ENCODE data around the gene FKBP1B.
"Not testable (repeated sequence)": the region's sequence is repeated elsewhere in the genome, so short reads cannot be mapped to it uniquely, and the experiment has no call there.

FKBP1B gene

DNA sequence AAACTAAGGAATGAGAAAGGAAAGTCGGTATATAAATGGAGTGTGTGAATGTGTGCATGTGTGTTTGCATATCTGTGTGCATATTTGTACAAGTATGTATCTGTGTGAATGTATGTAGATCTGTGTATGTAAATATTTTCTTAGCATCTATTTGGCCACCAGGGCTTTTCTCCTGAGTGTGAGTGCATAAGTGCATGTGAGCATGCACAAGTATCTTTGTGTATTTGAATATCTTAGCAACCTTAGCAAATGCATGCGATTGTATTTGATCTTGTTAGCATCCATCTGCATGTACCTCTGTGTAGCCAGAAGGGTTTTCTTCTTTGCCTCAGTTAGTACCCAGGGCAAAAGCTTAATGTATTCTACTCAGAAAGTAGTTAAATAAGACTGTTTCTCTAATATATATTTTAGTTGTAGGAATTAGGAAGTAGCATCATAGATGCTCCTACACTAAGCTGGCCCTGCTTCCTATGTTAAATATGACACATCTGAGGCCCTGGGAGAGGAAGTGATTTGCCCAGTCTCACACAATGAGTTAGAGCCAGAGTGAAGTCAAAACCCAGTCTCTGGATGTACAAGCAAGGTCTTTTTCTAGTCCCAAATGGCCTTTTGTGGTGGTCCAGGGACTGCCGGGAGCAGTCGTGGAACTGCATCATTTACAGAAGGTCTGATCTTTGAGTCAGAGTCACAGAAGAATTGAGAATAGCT is 9.2 kb downstream of the FKBP1B start:
- no peak for DNase-seq (ENCODE audit: low read depth, low spot score)

DNA sequence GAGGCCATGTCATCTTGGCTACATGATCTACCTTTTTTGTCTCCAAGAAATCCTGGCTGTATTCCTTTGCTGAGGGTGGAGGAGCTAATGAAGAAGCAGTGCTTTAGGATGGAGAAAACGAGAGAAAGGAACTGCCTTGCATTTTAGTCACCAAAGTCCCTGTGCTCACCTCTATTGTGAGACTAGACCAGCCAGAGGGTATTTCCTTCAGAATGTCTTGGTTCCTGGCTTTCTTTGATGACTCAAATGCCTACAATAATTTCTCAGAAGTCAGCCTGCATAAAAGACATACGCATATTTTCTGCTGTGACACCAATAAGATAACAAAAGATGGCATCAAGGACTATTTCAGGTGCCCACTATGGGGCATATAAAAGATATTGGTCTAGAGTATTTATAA is 15.8 kb downstream of the FKBP1B start:
- DNase-seq (ENCODE audit: low read depth, low spot score): no peak

DNA sequence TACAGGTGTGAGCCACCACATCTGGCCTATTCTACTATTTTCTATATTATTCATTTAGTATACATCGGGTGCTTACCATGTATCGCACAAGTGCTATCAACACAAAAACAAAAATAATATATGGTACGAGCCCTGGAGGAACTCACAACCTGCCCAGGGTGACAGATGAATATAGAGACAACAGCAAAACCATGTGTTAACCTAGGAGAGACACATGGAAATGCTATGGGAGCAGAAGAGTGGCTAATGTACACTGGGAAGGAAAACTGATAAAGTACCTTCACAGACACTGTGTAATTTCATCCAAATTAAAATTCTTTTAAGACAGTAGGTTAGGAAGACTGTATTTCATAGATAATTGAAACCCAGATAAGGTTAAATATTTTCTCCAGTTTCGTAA is 22.7 kb downstream of the FKBP1B start:
- no peak for DNase-seq (ENCODE audit: low read depth, low spot score)

DNA sequence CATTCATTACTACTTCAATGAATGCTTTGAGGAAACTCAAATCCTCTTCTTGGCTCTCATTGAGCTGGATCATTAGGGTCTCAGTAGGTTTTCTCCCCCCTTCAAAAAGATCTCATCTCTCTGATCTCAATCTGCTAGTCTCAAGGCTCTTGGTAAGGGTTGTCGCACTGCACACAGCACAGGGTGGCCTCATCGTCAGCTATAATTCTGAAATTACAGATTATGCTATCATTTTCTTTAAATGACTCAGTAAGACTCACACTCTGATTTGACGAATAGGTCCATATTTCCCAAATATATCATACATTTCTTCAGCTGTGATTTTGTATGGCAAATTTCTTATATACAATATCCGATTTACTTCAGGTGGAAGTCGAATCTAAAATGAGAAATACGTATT is 24.3 kb downstream of the FKBP1B start:
- no peak for DNase-seq (ENCODE audit: low read depth, low spot score)

DNA sequence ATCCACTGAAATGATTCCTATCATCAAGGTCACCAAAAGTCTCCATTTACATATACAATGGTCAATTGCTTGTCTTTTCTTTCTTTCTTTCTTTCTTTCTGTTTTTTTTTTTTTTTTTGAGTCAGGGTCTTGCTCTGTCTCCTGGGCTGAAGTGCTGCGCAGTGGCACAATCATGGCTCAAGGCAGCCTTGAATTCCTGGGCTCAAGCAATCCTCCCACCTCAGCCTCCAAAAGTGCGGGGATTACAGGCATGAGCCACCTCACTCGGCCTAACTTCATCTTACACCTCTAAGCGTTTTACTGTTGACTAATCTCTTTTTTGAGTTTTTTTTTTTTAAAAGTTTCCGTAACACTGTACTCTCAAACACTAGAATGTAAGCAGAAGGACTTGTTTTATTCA is 25.7 kb downstream of the FKBP1B start:
- no peak for DNase-seq (ENCODE audit: low read depth, low spot score)

DNA sequence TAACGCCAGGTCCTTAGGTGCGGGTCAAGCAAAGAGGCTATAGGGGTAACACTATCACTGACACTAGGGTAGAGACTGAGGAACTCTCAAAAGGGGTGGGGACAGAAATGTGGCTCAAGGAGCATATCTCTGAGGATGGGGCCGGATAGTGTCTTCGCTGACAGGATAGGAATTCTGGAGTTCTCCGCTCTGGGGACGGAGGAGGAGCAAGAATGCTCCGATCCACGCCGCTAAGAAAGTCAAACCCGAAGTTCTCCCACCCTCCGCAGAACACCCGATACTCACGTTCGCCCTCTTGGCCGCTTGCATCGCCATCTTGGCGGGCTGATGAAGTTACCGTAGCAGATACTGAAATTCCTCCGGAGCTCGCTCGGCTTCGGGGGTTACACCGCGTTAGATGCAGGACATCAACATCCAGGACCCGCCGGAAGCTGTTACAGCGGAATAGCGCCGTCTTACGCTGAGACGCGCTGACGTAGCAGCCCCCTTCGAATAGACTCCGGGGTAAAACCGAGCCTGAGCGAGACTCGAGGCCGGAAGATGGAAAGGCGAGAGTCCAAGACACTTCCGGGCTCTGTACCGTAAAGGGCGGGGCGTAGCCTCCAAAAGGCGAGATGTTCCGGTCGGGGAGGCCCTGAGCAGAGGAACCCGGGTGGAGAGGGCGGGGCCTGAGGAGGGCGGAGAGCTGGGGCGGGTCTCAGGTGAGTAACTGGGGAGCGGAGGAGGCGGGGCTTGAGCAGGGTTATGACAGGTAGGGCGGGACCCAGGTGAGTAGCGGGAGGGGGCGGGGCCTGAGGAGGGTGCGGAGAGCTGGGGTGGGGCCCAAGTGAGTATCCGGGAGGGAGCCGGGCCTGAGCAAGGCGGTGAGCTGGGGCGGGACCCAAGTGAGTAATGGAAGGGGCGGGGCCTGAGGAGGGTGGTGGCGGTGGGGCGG is 26.6 kb downstream of the FKBP1B start, which contains the start of gene SF3B6:
Gene SF3B6 (minus strand): TSS at position 412 of the 934 bp plus-strand sequence. CDS start 97 bp downstream, at position 315.
- peak; percentile 98 for DNase-seq (ENCODE audit: low read depth, low spot score)

DNA sequence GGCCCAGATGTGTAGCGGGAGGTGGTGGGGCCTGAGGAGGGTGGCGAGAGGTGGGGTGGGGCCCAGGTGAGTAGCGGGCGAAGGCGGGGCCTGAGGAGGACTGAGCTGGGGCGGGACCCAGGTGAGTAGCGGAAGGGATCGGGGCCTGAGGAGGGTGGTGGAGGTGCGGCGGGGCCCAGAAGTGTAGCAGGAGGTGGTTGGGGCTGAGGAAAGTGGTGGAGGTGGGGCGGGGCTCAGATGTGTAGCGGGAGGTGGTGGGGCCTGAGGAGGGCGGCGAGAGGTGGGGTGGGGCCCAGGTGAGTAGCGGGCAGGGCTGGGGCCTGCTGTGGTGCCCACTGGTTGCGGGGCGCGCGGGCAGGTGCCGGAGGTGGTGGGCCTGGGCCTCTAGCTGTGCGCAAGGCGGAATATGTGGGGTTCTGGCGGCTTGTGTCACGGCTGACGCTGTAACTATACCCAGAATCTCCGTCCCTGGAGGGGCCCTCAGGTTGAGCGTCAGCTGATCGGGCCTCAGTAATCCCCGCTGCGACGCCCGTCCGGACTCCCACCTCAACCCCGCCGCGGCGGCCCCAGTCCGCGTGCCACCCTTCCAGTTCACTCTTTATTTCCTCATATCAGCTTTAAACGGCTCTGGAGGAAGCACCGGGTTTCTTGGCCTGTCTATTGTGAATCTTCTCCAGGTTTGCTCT is 27.5 kb downstream of the FKBP1B start:
- no peak for DNase-seq (ENCODE audit: low read depth, low spot score)

DNA sequence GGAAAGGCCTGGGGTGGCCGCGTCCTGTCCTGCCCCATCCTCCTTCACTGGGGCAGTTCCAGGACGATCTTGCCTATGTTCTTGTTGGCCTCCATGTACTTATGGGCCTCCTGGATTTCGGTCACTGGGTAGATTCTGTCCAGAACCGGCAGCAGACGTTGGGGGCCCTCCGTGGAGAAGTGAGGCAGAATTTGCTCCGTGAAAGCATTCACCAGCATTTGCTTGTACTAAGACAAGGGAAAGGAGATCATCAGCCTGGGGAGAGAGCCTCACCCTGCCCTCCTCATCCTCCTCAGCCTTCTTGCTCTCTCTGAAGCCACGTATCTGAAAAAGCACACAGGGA is 28.0 kb downstream of the FKBP1B start:
- no peak for DNase-seq (ENCODE audit: low read depth, low spot score)

DNA sequence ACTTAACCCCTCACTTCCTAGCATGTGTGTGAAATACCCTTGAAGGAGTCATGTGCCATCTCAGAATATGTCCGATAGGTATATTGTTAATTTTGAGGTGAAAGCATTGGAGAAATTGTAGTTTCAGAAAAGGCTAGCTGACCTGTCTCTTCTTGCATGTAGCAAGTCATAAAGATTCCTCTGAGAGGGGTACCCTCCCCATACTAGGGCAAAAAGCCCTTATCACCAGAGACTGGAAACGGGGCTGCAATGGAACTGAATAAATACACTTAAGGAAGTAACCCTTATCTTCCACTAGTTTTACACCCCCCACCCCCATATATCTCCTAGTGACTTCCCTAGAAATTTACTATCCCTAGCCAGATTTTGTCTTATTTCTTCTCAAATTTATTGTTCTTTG is 28.3 kb downstream of the FKBP1B start:
- DNase-seq (ENCODE audit: low read depth, low spot score): no peak

DNA sequence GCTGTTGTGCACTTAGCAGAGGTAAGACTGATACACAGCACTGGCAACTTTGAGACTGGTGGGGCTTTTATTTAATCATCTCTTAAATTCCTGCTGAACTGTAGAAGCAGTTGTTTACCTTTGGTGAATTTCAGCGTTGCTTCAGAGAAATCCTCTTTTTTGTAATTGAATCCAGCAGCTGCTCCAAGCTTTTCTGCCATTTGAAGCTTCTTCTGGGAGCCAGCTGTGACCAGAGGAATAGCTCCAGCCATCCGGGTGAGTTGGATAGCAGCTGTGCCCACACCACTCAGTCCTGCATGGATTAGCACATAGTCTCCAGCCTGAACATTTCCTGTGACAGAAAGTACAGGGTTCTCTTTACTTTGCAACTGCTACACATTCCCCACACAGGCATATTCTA is 31.2 kb downstream of the FKBP1B start:
- DNase-seq (ENCODE audit: low read depth, low spot score): no peak

DNA sequence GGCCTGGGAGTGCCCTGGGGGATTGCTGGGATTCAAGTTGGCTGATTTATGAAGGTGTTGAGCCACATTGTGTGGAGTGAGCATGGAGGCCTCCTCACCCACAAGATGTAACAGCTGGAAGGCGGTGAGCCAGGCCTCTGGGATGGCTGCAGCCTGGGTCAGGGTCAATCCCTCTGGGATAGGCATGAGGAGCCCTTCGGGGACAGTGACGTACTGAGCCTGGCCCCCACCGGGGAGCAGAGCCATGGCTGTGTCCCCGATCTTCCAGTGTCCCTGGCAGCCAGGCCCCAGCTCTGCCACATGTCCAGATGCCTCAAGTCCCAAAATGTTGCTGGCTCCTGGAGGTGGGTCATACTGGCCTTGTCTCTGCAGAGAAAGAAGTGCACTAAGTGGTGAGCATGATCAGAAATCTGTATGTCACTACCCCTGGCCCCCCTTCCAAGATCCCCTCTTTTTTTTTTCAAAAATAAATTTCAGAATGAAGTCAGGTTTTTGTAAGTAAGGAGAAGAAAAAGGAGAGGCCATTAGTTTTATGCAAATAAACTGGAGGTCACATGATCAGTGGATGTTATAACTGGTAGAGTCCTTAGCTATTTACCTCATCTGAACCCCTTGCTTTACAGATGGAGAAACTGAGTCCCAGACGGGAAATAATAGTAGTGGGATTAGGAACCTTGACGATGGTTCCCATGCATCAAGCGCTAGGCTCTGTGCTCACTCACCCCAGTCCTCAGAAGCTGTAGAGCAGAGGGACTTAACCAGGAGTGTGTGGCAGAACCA is 33.4 kb downstream of the FKBP1B start:
- no peak for DNase-seq (ENCODE audit: low read depth, low spot score)

DNA sequence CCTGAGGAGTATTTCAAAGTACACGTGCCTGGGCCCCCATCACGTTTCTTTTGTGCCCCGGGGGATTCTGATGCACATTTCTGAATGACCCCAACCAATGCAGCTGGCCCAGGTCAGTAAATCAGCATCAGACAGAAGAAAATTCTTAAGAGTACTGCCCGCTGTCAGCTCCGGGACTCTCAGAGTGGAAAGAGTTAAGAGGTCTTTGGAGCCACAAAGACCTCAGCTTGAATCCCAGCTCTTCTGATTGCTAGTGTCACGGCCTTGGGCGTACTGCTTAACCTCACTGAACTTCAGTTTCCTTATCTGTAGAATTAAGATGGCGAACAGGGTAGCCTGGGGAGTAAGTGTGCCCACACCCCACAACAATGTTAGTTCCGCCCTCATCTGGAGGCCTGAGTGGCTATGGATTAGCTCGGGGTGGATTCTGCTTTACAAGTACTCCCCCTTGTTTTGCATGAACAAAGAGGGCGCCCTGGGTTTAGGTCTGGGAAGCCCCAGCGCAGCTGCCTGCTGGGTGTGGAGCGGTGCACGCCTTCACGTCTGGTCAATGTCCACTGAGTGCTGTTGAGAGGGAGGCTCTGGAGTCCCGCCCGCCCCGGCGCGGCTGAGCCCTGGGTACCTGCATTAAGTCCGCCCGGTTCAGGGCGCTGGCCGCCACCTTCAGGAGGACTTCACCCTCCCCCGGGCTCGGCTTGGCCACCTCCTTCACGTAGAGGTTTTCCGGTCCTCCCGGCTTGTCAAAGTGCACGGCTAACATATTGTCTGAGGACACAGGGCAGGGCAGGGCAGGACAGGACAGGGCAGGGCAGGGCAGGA is 34.2 kb downstream of the FKBP1B start:
- peak; percentile 65 for DNase-seq (ENCODE audit: low read depth, low spot score)

DNA sequence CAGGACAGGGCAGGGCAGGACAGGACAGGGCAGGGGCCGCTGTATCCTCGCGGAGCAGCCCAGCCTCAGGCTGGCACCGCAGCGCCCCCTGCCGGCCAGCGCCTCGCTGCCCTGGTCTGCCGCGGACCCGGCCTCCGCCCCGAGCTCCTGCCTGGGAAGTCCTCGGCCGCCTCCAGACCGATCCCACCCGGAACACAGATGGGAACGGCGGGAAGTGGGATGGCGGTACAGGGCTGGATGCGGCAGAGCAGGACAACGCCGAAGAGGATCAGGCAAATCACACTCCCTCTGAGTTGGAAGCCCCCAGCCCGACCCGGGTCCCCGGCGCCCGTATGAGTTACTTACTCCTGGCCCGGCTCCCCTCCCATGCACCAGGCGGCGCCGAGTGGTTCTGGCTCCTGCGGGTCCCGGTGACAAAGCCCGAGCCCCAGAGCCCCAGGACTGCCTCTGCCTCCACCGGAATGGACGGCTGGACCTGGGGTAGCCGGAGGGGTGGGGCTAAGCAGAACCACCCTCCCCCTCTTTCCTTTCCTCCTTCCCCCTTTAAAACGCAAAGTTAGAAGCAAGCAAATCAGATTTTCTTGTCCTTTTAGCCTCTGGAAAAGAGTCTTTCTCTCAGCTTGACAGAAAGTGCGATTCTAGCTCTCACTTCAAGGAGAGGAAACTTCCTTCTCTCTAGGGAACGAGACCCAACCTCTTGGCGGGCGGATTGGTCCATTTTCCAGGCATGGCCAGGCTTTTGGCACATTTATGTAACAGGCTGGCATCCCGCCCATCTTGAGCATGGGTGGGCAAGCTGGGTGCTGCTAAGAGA is 35.1 kb downstream of the FKBP1B start, which contains the start of gene TP53I3:
Gene TP53I3 (minus strand): TSS at position 449 of the 814 bp plus-strand sequence. CDS start 508 bp downstream, outside the sequence.
- DNase-seq (ENCODE audit: low read depth, low spot score): peak; percentile 83

DNA sequence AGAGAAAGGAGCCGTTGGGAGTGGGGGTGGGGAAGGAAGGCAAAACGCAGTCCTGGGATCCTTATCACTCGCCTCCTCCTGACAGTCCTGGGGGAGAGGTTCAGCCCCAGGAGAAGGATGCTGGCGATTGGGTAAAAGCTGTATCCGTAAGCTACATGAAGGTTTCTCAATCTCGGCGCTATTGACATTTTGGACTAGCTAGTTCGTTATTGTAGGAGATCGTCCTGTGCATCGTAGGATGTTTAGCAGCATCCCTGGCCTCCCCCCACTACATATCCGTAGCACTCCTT is 35.6 kb downstream of the FKBP1B start:
- no peak for DNase-seq (ENCODE audit: low read depth, low spot score)

DNA sequence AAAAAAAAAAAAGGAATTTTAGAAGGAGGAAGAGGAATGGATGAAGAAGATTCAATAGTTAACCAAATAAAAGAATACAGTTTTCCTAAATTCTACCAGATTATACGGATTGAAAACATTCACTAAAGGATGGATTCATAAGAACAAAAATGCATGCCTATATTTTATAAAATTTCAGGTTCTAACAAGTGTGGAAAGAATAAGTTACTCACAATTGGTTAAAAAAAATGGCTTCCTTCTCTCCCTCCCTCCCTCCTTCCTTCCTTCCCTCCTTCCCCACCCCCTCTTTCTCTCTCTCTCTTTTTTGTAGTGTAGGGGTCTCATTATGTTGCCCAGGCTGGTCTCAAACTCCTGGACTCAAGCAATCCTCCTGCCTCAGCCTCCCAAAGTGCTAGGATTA is 36.7 kb downstream of the FKBP1B start:
- DNase-seq (ENCODE audit: low read depth, low spot score): no peak

DNA sequence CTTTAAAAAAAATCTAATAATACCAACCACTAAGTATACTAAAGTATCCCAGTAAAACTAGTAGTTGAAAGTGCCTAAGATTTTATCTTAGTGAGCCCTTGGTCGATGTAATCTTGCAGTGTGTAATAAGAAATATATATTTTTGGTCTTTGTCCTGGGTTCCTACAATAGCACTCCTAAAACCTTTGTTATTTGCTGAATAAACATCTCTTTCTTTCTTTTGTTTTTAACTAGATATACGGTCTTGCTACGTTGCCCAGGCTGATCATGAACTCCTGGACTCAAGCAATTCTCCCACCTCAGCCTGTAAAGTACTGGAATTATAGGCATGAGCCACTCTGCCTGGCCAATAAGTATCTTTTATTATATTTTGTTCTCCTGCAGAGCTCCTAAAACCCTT is 37.5 kb downstream of the FKBP1B start:
- DNase-seq (ENCODE audit: low read depth, low spot score): no peak

DNA sequence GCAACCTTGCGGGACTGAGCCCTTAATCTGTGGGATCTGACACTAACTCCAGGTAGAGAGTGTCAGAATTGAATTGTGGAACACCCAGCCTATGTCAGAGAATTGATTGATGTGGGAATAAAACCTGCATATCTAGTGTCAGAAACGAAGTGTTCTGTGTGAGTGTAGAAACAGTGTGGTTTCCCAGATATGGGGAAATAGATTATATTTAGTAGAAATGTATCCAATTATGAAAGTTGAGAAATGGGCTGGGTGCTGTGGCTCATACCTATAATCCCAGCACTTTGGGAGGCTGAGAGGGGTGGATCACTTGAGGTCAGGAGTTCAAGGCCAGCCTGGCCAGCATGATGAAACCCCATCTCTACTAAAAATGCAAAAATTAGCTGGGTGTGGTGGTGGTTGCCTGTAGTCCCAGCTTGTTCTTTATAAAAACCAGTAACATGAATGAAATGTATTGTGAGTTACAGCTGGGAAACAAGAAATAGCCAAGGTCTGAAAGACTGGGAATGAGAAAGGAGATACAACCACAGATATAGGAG is 39.3 kb downstream of the FKBP1B start:
- DNase-seq (ENCODE audit: low read depth, low spot score): no peak

DNA sequence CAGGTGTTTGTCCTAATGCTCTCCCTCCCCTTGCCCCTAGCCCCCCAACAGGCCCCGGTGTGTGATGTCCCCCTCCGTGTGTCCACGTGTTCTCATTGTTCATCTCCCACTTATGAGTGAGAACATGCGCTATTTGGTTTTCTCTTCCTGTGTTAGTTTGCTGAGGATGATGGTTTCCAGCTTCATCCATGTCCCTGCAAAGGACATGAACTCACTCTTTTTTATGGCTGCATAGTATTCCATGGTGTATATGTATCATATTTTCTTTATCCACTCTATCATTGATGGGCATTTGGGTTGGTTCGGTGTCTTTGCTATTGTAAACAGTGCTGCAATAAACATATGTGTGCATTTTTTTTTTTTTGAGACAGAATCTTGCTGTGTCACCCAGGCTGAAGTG is 43.7 kb downstream of the FKBP1B start:
- not testable (repeated sequence) for DNase-seq (ENCODE audit: low read depth, low spot score)

DNA sequence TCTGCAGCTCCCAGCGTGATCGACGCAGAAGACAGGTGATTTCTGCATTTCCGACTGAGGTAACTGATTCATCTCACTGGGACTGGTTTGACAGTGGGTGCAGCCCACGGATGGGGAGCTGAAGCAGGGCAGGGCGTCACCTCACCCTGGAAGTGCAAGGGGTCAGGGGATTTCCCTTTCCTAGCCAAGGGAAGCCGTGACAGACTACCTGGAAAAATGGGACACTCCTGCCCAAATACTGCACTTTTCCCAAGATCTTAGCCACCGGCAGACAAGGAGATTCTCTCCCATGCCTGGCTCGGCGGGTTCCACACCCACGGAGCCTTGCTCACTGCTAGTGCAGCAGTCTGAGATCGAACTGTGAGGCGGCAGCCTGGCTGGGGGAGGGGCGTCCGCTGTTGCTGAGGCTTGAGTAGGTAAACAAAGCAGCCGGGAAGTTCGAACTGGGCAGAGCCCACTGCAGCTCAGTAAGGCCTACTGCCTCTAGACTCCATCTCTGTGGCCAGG is 45.7 kb downstream of the FKBP1B start:
- DNase-seq (ENCODE audit: low read depth, low spot score): not testable (repeated sequence)

All from smooth muscle cell of the brain vasculature (primary cell).